GM19467 (cell line): ENCODE data around the gene HOMER3.

Source experiments
- ATAC-seq: cut with Tn5 transposase; IDR thresholded peaks from one replicate; pipeline ENCODE4 v1.9.1; 2021; ENCODE audit warnings: mild to moderate bottlenecking, moderate library complexity; ENCODE audit not compliant: unreplicated experiment

Gene HOMER3

DNA sequence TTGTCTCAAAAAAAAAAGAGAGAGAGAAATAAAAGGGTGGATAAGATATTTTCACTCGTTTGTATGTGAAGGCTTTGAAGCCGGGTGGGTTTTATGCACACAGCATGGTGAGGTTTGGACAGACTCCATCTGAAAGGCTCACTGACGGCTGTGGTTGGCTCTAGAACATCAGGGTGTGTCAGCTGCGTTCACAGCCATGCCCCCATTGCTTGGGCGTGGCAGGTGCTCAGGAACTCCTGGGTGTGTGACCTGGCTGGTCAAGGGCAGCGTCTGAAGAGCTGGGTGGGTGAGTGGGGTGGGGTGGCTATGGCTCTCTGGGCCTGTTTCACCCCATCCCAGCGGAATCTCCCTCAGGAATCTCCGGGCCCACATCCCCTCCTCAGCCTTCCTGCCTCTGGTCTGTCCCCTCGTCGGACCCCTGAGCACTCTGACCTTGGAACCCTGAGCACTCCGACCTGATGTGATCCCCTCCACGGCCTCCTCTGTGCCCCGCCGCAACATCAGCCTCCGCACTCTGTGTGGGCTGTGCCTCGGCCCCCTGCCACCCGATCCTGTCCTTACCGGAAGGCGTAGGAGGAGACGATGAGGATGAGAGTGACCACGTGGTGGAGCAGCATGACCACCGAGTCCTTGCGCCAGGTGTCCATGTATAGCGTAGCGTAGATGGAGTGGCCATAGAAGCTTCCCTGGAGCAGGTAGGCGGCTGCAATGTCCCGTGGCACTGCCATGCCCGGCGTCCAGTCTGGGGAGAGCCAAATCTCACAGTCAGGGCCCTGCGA lies 57.3 kb downstream of the HOMER3 start:
- no peak for ATAC-seq

- ATAC-seq, result no peak
Measured at GRCh38 chr19:18881491-18881890, 59.5 kb downstream of the HOMER3 start.

GRCh38 chr19:18879579-18880373 lies 61.2 kb downstream of the HOMER3 start:
- no peak for ATAC-seq
